Activated CD4-positive, alpha-beta T cell treated with anti-CD3 and anti-CD28 coated beads for 4 hours (primary cell): ENCODE measurements around the gene MEX3C.

Experiments used
- DNase-seq, 2 donors: peaks; one replicate each; pipeline ENCODE4 v3.0.0-alpha.2; 2020

Gene MEX3C

DNA sequence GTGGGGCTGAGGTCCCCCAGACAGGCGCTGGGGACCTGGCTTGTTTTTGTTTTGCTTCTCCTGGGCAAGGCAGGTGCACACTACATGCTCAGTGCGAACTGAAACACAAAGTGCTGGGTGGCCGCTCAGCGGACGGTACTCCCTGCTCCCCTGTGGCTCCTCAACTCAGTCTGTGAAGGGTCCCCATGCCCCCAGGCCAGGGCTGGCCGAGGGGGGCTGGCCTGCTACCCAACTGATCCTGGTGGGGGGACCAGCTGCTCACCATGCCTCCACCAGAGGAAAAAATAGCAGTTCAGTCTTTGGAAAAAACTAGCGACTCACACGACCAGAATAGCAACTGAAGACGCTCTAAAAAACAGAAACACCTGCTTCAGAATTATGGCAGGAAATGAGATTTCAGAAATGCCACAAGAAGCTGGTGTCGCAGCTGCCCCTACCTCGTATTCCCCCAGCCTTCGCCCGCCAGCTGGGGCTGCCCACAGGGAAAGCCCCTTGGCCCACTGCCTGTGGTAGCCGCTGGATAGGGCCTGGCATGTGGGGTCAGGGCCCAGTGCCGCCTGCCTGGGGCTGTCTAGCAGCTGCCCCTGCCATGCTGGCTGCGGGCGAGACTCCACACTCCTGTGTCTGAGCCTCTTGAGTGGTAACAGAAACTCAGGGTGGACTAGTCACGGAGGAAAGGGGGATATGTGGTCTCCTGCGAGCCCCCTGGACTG, 43.7 kb downstream of the MEX3C start:
- peak; percentile 21 to 50 for DNase-seq

- peak; percentile 90 to 93 for DNase-seq
Measured at GRCh38 chr18:51151568-51152511, 45.6 kb downstream of the MEX3C start.

DNA sequence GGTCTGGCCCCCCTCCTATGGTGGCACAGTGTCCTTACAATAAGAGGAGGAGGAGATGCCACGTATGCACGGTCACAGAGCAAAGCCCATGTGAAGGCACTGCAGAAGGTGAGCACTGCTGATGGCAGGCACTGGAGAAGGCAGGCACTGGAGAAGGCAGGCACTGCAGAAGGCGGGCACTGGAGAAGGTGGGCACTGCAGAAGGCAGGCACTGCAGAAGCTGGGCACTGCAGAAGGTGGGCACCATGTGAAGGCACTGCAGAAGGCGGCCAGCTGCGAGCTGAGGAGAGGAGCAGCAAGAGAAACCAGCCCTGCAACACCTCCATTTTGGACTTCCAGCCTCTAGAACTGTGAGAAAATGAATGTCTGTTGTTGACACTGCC, 46.3 kb downstream of the MEX3C start:
- DNase-seq: no peak

GRCh38 chr18:51150113-51150700, 47.3 kb downstream of the MEX3C start:
- DNase-seq: peak; percentile 28 to 31

DNA sequence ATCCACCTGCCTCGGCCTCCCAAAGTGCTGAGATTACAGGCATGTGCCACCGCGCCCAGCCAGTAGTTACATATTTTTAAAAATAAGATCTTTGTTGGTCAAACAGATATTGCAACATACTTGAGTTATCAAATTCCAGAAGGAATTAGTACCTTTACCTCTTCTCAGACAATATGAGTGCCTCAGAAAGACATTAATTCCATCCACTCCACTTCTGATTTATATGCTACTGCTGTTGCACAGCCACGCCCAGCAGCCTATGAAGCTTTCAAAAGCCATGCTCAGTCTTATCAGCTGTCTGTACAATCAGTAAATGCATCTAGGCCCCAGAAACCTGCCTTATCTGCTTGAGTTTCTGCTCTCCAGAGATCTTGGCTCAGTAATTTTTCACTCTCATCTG, 47.8 kb downstream of the MEX3C start:
- no peak for DNase-seq

DNA sequence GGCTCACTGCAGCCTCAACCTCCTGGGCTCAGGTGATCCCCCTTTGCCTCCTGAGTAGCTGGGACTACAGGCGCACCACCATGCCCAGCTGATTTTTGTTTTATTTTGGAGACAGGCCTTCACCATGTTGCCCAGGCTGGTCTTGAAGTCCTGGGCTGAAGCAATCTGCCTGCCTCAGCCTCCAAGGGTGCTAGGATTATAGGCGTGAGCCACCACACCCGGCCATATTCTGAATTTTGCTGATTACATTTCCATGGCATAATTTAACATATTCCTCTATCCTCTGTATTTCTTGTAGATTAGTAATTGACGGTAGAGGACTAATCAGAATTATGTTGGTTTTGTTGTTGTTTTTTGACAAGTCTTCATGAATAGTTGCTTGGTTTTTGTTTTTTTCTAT, 50.6 kb downstream of the MEX3C start:
- DNase-seq: no peak

GRCh38 chr18:51138936-51139335, 58.5 kb downstream of the MEX3C start:
- no peak for DNase-seq

DNA sequence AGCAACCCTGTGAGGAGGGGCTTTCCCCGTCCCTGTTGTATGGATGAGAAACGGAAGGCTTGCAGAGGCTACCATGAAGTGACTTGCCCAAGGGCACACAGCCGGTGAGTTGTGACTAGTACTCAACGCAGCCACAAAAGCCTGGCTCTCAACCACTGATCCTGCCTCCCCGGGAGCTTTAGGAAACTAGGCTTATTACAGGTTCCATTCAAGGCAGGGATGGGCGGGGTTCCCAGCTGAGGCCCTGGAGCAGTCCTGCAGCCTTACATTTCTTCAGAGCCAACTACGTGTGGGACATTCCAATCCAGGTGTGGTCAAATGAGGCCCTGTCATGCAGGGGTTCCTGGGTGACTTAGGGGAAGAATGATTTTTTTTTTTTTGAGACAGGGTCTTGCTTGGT, 59.6 kb downstream of the MEX3C start:
- no peak for DNase-seq

GRCh38 chr18:51137026-51137729, 60.3 kb downstream of the MEX3C start:
- no peak for DNase-seq

GRCh38 chr18:51135795-51136194, 61.7 kb downstream of the MEX3C start:
- DNase-seq: peak; percentile 11 to 12

DNA sequence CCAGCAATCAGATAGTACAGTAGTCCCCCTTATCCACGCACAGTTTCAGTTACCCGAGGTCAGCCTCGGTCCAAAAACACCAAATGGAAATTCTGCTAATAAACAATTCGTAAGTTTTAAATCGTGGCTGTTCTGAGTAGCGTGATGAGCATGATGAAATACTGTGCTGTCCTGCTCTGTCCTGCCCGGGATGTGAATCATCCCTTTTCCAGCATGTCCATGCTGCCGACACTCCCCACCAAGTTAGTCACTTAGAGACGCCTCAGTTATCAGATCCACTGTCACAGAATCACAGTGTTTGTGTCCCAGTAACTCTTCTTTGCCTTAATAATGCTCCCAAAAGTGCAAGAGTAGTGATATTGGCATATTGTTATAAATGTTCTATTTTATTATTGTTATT, 62.1 kb downstream of the MEX3C start:
- no peak for DNase-seq

GRCh38 chr18:51134721-51135120, 62.8 kb downstream of the MEX3C start:
- no peak for DNase-seq

- no peak for DNase-seq
Measured at GRCh38 chr18:51133580-51134160, 63.8 kb downstream of the MEX3C start.

DNA sequence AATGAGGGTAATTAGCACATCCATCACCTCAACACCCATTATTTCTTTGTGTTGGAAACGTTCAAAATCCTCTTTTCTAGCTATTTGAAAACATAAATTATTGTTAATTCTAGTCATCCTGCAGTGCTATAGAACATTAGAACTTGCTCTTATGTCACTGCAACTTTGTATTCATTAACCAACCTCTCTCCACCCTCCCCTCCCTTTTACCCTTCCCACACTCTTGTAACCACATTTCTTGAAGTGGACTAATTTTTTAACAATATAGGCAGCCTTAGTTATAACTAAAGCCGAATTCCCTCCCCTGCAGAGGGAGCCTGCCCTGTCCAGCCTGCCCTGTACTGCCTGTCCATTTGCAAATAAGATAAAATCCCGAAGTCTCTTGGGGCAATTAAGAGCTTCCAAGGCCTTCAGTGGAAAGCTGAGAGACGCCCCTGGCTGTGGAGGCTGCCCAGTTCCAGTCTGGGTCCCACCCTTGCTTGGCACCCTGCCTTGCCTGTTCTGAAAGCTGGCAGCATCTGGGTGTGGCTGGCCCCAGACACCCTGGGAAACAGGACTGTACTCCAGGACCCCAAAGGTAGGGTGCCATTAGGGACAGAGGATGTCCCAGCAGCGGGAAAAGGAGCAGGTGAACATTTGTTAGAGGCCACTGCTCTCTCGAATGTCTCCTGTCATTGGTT, 65.1 kb downstream of the MEX3C start:
- DNase-seq: no peak

- no peak for DNase-seq
Measured at GRCh38 chr18:51128533-51128932, 68.9 kb downstream of the MEX3C start.

- no peak for DNase-seq
Measured at GRCh38 chr18:51127664-51128063, 69.8 kb downstream of the MEX3C start.

DNA sequence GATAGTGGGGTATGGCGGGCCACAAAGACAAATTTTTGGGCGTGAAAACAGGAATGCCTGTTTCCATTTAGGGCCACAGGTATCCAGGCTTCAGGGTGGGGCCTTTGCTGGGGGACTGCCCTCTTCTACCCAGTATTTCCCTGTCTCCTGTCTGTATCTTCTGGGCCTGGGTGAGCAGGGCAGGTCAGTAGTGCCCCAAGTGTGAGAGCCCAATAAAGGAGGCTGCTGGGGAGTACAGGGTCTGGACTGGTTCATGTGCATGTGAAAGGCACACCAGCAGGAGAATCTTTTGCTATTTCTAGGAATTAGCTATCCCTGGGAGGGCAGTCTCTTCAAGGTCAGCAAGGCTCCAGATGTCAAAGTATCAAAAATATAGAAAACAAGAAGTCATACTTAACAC, 71.5 kb downstream of the MEX3C start:
- DNase-seq: no peak
